ENCODE results near the gene DLG2.

Gene DLG2

DNA sequence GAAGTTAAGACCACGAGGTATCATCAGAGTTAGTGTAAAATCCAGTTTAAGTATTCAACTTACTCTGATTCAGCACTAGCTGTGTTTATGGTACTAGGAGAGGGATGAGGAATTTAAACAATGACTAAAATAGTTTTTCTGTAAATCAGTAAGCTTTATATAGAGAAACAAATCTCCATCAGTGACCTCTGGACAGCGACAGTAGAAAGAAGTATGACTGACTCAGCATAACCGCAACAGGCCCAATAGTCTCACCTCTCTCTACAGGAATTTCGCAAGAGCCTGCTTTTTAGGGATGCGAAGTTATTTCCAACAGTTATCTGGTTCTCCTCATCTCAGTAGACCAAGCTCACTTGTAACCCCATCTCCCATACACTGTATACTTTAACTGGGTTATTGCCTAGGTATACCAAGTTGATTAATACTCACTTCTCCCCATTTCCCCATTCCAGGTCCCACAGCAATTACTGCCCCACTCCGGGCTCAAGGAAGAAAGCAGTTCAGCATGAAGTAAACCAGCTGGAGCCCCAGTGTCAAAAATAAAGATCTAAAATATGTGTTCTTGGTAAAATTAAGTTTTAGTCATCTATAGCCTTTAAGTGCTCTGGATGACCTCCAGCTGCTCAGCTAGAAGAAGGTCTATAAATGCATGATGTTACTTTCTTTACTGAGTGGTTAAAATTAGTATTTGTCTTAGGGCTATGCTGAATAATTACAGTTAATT is 1570.3 kb downstream of the DLG2 start:
- Histone ChIP-seq H2AFZ (ENCODE audit: low read depth, low read length) (no peak overlapping the region), H3K79me2 (ENCODE audit: low read length) (no peaks in the 10 kb centered on the region), H3K27me3 (ENCODE audit: low read depth, low read length) (no peaks in the 10 kb centered on the region), H3K9me3 (ENCODE audit: insufficient read depth, low read length) (no peaks in the 10 kb centered on the region), H3K9ac (ENCODE audit: low read length) (no peak overlapping the region), H3K4me3 (ENCODE audit: low read length) (no peak overlapping the region), H3K4me2 (ENCODE audit: low read length) (no peak overlapping the region), H3K27ac (ENCODE audit: low read length) (no peak overlapping the region), H3K36me3 (replicated peaks; ENCODE audit: low read depth, low read length) (no peaks in the 10 kb centered on the region), H4K20me1 (ENCODE audit: insufficient read depth, low read length) (no peaks in the 10 kb centered on the region), H3K4me1 (ENCODE audit: low read length) (peaks cover 14% of the 10 kb centered on the region)
- TF ChIP-seq, protein P1, sequence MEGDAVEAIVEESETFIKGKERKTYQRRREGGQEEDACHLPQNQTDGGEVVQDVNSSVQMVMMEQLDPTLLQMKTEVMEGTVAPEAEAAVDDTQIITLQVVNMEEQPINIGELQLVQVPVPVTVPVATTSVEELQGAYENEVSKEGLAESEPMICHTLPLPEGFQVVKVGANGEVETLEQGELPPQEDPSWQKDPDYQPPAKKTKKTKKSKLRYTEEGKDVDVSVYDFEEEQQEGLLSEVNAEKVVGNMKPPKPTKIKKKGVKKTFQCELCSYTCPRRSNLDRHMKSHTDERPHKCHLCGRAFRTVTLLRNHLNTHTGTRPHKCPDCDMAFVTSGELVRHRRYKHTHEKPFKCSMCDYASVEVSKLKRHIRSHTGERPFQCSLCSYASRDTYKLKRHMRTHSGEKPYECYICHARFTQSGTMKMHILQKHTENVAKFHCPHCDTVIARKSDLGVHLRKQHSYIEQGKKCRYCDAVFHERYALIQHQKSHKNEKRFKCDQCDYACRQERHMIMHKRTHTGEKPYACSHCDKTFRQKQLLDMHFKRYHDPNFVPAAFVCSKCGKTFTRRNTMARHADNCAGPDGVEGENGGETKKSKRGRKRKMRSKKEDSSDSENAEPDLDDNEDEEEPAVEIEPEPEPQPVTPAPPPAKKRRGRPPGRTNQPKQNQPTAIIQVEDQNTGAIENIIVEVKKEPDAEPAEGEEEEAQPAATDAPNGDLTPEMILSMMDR (IDR thresholded peaks at IDR 0.05; ENCODE audit: low read depth, low read length), result no peak
- no peak for TF ChIP-seq EZH2phosphoT487 (IDR thresholded peaks at IDR 0.05; ENCODE audit: low read depth)

DNA sequence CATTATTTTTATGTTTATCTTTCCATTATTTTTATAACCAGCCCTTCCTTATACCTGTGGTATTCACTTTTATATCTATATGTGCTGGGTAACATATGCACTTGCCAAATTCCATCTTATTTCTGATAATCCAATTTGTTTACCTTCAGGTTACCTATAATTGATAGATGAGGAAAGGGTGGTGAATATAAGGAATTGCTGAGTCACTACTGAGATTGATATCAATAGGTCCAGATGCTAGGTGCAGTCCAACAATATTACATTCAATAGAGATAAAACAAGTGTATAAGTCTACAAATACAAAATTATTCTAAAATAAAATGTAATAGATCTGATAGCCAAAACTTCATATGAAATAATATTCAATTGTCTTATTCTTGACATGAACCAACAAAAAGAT is 1582.0 kb downstream of the DLG2 start:
- Histone ChIP-seq H2AFZ (ENCODE audit: low read depth, low read length) (no peak overlapping the region), H3K9me3 (ENCODE audit: insufficient read depth, low read length) (no peaks in the 10 kb centered on the region), H3K27ac (ENCODE audit: low read length) (no peak overlapping the region), H3K4me1 (ENCODE audit: low read length) (peaks cover 9% of the 10 kb centered on the region), H3K27me3 (ENCODE audit: low read depth, low read length) (no peaks in the 10 kb centered on the region), H3K9ac (ENCODE audit: low read length) (no peak overlapping the region), H3K36me3 (replicated peaks; ENCODE audit: low read depth, low read length) (no peaks in the 10 kb centered on the region), H3K4me3 (ENCODE audit: low read length) (no peak overlapping the region), H3K79me2 (ENCODE audit: low read length) (no peaks in the 10 kb centered on the region), H3K4me2 (ENCODE audit: low read length) (no peak overlapping the region), H4K20me1 (ENCODE audit: insufficient read depth, low read length) (no peaks in the 10 kb centered on the region)
- no peak for TF ChIP-seq EZH2phosphoT487 (IDR thresholded peaks at IDR 0.05; ENCODE audit: low read depth)
- TF ChIP-seq, protein P1 (IDR thresholded peaks at IDR 0.05; ENCODE audit: low read depth, low read length), result no peak

DNA sequence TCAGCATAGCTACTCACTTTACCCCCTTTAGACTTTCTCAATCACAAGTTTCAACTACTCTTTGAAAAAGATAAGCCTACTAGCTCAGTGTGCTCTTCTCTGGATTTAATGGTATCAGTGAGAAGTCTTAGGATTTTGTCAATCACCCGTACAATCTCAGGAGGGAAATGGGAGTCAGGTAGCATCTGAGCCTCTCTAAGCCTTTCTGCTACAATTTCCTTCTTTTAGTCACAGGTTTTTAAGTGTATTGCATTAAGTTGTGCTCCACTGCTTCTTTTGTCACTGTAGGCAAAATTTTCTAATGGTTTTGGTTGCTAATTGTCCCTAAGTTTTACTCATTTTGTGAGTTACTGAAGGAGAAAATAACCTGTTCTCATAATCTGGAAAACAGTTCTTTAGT is 1582.4 kb downstream of the DLG2 start:
- Histone ChIP-seq H3K36me3 (replicated peaks; ENCODE audit: low read depth, low read length) (no peaks in the 10 kb centered on the region), H3K9me3 (ENCODE audit: insufficient read depth, low read length) (no peaks in the 10 kb centered on the region), H3K27ac (ENCODE audit: low read length) (no peak overlapping the region), H3K4me2 (ENCODE audit: low read length) (no peak overlapping the region), H4K20me1 (ENCODE audit: insufficient read depth, low read length) (no peaks in the 10 kb centered on the region), H3K9ac (ENCODE audit: low read length) (no peak overlapping the region), H2AFZ (ENCODE audit: low read depth, low read length) (no peak overlapping the region), H3K79me2 (ENCODE audit: low read length) (no peaks in the 10 kb centered on the region), H3K4me3 (ENCODE audit: low read length) (no peak overlapping the region), H3K27me3 (ENCODE audit: low read depth, low read length) (no peaks in the 10 kb centered on the region), H3K4me1 (ENCODE audit: low read length) (peaks cover 9% of the 10 kb centered on the region)
- TF ChIP-seq, protein P1 (IDR thresholded peaks at IDR 0.05; ENCODE audit: low read depth, low read length), result no peak
- TF ChIP-seq EZH2phosphoT487 (IDR thresholded peaks at IDR 0.05; ENCODE audit: low read depth), result no peak

DNA sequence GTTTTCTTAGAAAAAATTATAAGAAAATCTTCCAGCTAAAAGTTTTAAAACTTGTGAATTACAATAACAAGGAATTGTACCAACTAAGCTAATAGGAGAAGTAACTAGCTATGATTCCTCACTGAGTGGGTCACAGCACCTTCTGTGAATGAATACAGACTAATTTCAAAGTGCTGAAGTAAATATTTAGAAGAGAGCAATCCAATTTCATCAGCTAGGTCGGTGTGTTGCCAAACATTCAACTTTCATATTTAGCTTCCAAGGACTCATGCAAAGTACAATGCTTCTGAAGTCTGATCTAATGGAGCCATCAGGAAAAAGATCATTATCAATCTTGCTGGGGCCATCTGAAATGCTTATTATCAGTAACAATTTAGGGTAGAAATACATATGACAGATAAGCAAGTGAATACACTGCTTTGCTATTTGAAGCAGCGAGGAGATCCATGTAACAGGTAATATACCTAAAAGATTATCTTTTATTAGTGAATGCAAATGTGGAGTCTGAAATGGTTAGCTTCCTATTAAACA is 1590.4 kb downstream of the DLG2 start:
- no peak overlapping the region for H3K4me2 ChIP-seq (ENCODE audit: low read length)
- no peaks in the 10 kb centered on the region for H3K9me3 ChIP-seq (ENCODE audit: insufficient read depth, low read length)
- no peak overlapping the region for H3K4me3 ChIP-seq (ENCODE audit: low read length)
- H3K4me1 ChIP-seq (ENCODE audit: low read length), result no peaks in the 10 kb centered on the region
- TF ChIP-seq, protein P1 (IDR thresholded peaks at IDR 0.05; ENCODE audit: low read depth, low read length), result no peak
- TF ChIP-seq EZH2phosphoT487 (IDR thresholded peaks at IDR 0.05; ENCODE audit: low read depth), result no peak
- no peaks in the 10 kb centered on the region for H3K79me2 ChIP-seq (ENCODE audit: low read length)
- no peak overlapping the region for H2AFZ ChIP-seq (ENCODE audit: low read depth, low read length)
- H3K9ac ChIP-seq (ENCODE audit: low read length), result no peak overlapping the region
- H3K27ac ChIP-seq (ENCODE audit: low read length), result no peak overlapping the region
- no peaks in the 10 kb centered on the region for H4K20me1 ChIP-seq (ENCODE audit: insufficient read depth, low read length)
- no peaks in the 10 kb centered on the region for H3K36me3 ChIP-seq (replicated peaks; ENCODE audit: low read depth, low read length)
- H3K27me3 ChIP-seq (ENCODE audit: low read depth, low read length), result no peaks in the 10 kb centered on the region
